NCI-H82 treated with DMSO at 0.1 percent for 48 hours (cell line): ENCODE results near the gene MTCL1.

Source experiments
- DNase-seq: peaks from one replicate; lab custom pipeline; 2025; ENCODE audit not compliant: unreplicated experiment; lab: John Stamatoyannopoulos, UW

Gene MTCL1

GRCh38 chr18:8686611-8687010 lies 18.7 kb upstream of the MTCL1 start:
- DNase-seq: no peak

GRCh38 chr18:8688216-8688800 lies 17.0 kb upstream of the MTCL1 start:
- no peak for DNase-seq

DNA sequence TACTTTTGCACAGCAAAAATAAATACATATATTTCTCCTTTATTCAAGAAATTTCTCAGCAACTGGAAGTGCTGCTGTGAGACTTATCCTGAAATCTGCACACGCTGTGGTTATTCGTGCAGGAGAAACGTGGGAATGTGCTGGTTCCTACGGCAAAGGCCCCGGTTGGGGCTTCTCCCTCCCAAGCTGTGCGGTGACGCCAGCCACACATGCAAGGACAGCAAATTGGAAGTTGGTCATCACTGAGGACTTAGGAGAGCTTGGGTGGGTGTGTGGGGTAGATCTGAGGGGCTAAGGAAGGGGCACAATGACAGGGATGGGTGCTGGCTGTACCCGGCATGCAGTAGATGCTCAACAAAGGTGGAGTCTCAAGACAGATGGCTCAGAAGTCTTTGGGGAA lies 16.5 kb upstream of the MTCL1 start:
- no peak for DNase-seq

- DNase-seq: no peak
Observed at GRCh38 chr18:8689517-8689916, 15.8 kb upstream of the MTCL1 start.

DNA sequence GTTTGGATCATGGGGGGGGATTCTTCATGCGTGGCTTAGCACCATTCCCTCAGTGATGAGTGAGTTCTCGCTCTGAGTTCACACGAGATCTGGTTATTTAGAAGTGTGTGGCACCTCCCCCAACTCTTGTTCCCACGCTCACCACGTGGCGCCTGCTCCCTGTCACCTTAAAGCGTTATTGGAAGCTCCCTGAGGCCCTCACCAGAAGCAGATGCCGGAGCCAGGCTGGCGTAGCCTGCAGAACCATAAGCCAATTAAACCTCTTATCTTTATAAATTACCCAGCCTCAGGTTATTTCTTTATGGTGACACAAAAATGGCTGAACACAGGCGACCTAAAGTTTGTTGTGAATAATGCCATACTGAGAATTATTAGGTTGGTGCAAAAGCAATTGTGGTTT lies 10.5 kb upstream of the MTCL1 start:
- DNase-seq: no peak

DNA sequence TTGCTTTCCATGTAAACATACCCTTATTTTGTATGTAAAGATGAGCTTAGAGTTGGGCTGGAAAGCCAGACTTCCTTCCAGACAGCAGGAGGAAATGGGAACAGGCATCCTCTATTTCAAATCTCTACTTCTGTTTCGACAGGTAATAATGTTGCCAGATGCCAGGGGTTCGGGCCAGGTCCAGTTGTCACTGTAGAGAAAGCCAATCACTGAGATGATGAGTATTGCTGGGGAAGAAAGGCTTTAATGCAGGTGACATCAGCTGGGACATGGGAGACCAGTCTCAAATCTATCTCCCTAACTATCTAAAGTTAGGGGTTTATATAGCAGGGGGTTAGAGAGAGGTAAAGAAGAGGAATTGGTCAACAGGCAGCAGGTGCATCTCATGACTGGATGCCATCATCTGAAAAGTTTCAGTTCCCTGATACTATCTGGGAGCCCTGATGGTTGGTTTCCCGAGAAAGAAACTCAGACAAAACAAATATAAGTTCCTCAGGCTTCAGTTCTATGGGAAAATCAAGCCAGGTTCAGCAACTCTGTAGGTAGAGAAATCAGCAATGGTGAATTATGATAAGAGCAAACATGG lies 9.3 kb upstream of the MTCL1 start:
- DNase-seq: no peak

GRCh38 chr18:8696749-8697211 lies 8.6 kb upstream of the MTCL1 start:
- DNase-seq: peak; percentile 4

GRCh38 chr18:8699126-8699525 lies 6.2 kb upstream of the MTCL1 start:
- no peak for DNase-seq

- no peak for DNase-seq
Observed at GRCh38 chr18:8699948-8700347, 5.4 kb upstream of the MTCL1 start.

GRCh38 chr18:8701546-8702118 lies 3.7 kb upstream of the MTCL1 start:
- DNase-seq: no peak

DNA sequence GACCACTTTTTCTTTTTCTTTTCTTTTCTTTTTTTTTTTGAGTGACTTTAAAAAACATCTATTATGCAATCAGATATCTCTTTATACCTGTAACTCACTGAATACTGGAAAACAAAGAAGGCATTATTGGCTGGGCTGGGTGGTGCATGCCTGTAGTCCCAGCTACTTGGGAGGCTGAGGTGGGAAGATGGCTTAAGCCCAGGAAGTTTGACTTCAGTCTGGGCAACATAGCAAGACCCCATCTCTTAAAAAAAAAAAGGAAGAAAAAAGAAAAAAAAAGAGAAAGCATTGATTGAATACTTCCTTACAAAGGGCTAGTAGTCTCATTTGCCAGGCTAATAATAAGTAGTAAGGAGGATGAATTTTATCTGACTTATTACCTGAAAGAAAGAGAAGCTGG lies 2.7 kb upstream of the MTCL1 start:
- no peak for DNase-seq

GRCh38 chr18:8703092-8703709 lies 2.2 kb upstream of the MTCL1 start:
- peak; percentile 88 for DNase-seq

GRCh38 chr18:8703781-8704301 lies 1.5 kb upstream of the MTCL1 start:
- no peak for DNase-seq

DNA sequence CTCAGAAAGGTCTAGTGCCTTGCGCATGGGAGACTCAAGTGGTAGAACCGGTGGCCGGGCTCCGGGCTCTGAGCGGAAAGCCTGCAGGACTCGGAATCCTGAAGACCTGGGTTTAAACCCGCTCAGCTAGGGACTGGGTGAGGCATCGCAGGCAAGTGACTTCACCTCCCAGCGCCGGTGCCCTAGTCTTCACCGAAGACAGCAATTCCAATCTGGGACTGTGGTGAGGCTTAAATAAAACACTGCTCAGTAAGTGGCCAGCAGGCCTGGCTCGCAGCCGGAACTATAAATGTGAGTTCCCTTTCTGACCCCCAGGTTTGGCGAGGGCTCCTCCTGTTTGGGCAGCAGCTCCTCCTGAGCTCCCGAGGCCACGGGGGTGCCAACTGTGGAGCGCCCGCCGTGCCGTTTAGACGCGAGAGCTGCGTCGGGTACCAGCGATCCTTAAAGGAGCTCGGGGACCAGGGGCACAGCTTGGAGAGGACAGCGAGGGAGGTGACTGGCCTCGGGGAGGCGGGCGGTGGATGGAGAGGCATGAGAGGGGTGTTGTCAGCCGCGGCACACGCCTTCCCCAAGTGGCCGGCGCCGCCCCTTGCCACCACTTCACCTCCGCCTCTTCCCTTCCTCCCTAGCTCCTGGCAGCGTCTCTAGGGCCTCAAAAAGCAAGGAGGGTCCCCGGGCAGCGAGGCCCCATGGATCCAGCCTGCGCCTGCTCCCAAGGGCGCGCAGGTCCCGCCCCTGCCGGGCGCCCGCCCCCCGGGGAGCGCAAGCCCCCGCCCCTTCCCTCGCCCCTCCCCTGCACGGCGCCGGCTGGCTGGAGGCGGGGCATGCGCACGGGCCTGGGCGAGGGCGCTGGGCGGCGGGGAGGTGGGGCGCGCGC lies 757 bp upstream of the MTCL1 start:
- DNase-seq: peak; percentile 57

GRCh38 chr18:8705961-8706790 lies 820 bp downstream of the MTCL1 start:
- DNase-seq: no peak

- DNase-seq: peak; percentile 41
Observed at GRCh38 chr18:8706791-8707555, 1.6 kb downstream of the MTCL1 start.

- no peak for DNase-seq
Observed at GRCh38 chr18:8707556-8708300, 2.4 kb downstream of the MTCL1 start.

- no peak for DNase-seq
Observed at GRCh38 chr18:8708670-8709069, 3.3 kb downstream of the MTCL1 start.
